Parietal lobe (tissue), 1 donor: ENCODE data around the gene MAP3K14. TPM values are rescaled to one million over a fixed set of nuclear protein-coding genes. Genes with fewer than 3 reads are reported as not detected.

Source experiments
- total RNA-seq: library from RNA; depleted of rRNA; stranded (reverse); fragments of >200 nt; gene quantifications from one replicate; pipeline ENCODE4 v1.2.3, GENCODE V29; 2014

Gene MAP3K14
- total RNA-seq: 3.1 TPM

DNA sequence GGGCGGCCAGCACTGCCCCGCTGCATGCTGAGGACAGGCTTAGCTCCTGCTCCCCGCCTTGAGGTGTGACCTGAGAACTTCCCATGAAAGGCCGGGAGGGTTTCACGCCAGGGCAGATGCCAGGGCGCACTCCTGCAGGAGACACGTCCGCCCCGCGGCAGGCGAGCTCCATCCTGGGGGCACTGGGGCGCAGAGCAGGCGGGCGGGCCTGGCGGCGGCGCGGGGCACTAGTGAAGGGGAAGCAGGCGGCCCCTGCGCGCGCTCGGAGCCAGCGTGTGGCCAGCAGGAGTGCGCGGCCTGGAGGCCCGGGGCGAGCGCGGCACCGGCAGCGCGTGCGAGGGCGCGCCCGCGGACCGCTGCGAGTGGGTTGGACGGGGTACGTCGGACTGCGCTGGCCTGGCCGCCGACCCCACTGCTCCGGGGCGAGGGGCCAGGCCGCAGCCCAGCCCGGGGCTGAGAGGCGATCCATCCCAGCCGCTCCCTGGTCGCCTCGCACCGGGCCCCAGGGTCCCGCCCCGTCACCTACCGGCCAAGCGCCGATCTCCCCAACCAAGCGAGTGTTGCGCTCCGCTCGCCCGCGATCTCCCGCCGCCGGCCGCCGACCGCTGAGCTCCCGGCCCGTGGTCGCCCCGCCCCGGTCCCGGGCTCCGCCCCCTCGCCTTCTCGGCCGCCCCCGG is at the start of gene MAP3K14:
Gene MAP3K14 (minus strand): TSS at position 587 of the 677 bp plus-strand sequence. CDS start 26,275 bp downstream, outside the sequence.

DNA sequence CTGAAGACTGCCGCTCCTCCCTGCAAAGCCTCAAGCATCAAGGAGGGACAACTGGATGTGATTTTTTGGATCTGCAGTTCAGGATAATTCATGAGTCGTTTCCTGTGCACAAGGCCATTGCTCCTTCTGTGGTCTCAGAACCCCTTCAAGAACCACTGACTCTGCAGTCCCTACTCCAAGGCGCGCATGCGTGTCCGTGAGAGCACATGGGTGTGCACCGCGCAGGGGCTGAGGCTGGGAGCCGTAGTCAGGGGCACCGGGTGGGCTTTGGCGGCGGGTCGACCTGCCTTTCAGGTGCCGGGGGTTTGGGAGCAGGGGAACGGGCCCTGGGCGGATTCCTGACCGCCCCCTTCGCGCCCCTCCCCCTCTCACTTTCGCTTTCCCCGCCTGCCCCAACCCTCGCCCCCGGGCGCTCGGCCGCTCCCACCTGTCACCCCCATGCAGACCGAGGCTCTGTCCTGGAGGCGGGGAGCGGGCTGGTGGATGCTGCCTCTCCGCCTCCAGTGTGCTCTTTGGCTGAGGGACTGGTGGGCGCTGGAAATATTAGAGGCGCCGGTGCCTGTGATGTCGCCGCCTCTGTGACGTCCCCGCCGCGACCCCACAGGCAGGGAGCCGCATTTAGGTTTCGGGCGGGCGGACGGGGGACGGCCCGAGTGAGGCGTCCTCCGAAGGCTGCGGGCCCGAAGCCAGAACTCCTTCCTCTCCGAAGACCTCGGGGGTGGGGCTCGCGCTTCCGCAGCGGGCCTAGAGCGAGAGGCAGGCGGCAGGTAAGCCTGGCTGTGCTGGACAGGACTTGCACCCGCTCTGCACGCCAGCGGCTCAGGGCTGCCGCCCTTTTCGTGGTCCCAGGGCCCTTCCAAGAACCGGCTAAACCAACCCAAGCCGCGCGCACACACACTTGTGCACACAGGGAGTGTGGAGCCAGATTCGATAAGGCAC is 55.0 kb downstream of the MAP3K14 start, which contains the start of gene SPATA32:
Gene SPATA32 (minus strand): TSS at position 518 of the 939 bp plus-strand sequence. CDS start 78 bp downstream, at position 440.

GRCh38 chr17:45221081-45222013 is 95.5 kb downstream of the MAP3K14 start, which contains the start of gene FMNL1:
Gene FMNL1, plus strand, starts transcription at chr17:45221885. Its CDS starts 240 bp downstream, at chr17:45222125.

Other genes starting within 250 kb of the MAP3K14 start
- gene PLCD3, start 184.5 kb downstream of the MAP3K14 start, total RNA-seq: 3.8 TPM
- 3.4 TPM for gene ACBD4, start 181.3 kb downstream of the MAP3K14 start, total RNA-seq
- 7.2 TPM for gene HEXIM1, start 168.5 kb downstream of the MAP3K14 start, total RNA-seq
- 7.5 TPM for gene HEXIM2, start 155.1 kb downstream of the MAP3K14 start, total RNA-seq
- gene FMNL1, start 95.1 kb downstream of the MAP3K14 start, total RNA-seq: 7.5 TPM
- gene SPATA32, start 54.9 kb downstream of the MAP3K14 start, total RNA-seq: not detected
- gene ARHGAP27, start 115.8 kb upstream of the MAP3K14 start, total RNA-seq: 3.8 TPM
- gene PLEKHM1, start 173.7 kb upstream of the MAP3K14 start, total RNA-seq: 21.3 TPM